ENCODE measurements around the gene RASAL3.

The RASAL3 gene

GRCh38 chr19:15438124-15438496, 26.2 kb downstream of the RASAL3 start:
- DNase-seq (ENCODE audit: low read depth in 2 of 2), result no peak
- no peak overlapping the region for H3K4me3 ChIP-seq (replicated peaks in 1 of 2; ENCODE audit: low read depth in 2 of 2, low read length in 2 of 2)
- TF ChIP-seq CTCF (IDR thresholded peaks at IDR 0.05; ENCODE audit: low read depth, low read length), result no peak

- H3K4me3 ChIP-seq (replicated peaks in 1 of 2; ENCODE audit: low read depth in 2 of 2, low read length in 2 of 2), result no peak overlapping the region
- TF ChIP-seq CTCF (IDR thresholded peaks at IDR 0.05; ENCODE audit: low read depth, low read length), result no peak
- peak in 1 of 2 donors; percentile 47 for DNase-seq (ENCODE audit: low read depth in 2 of 2)
Measured at GRCh38 chr19:15437355-15438123, 26.8 kb downstream of the RASAL3 start.

- DNase-seq (ENCODE audit: low read depth in 2 of 2), result no peak
- no peak overlapping the region for H3K4me3 ChIP-seq (replicated peaks in 1 of 2; ENCODE audit: low read depth in 2 of 2, low read length in 2 of 2)
- TF ChIP-seq CTCF (IDR thresholded peaks at IDR 0.05; ENCODE audit: low read depth, low read length), result no peak
Measured at GRCh38 chr19:15436826-15437110, 27.6 kb downstream of the RASAL3 start.

GRCh38 chr19:15436012-15436825, 28.1 kb downstream of the RASAL3 start:
- TF ChIP-seq CTCF (IDR thresholded peaks at IDR 0.05; ENCODE audit: low read depth, low read length), result no peak
- no peak for DNase-seq (ENCODE audit: low read depth in 2 of 2)
- no peak overlapping the region for H3K4me3 ChIP-seq (replicated peaks in 1 of 2; ENCODE audit: low read depth in 2 of 2, low read length in 2 of 2)

- DNase-seq (ENCODE audit: low read depth in 2 of 2), result no peak
- no peak for TF ChIP-seq CTCF (IDR thresholded peaks at IDR 0.05; ENCODE audit: low read depth, low read length)
- peak overlapping the region; percentile 70 to 89 for H3K4me3 ChIP-seq (replicated peaks in 1 of 2; ENCODE audit: low read depth in 2 of 2, low read length in 2 of 2)
Measured at GRCh38 chr19:15433519-15434069, 30.8 kb downstream of the RASAL3 start.

- H3K4me3 ChIP-seq (replicated peaks in 1 of 2; ENCODE audit: low read depth in 2 of 2, low read length in 2 of 2), result peak overlapping the region; percentile 70 to 89
- DNase-seq (ENCODE audit: low read depth in 2 of 2), result peak; percentile 88 to 93
- TF ChIP-seq CTCF (IDR thresholded peaks at IDR 0.05; ENCODE audit: low read depth, low read length), result no peak
Measured at GRCh38 chr19:15432629-15433518, 31.5 kb downstream of the RASAL3 start.

Measured in cardiac fibroblast (primary cell).